Heart right ventricle (tissue), 16 donors: ENCODE data around the gene ABI3BP. TPM values are rescaled to one million over a fixed set of nuclear protein-coding genes. Genes with fewer than 3 reads are reported as not detected.

Experiments used
- ATAC-seq, 8 donors: fragments of 200-7000 bp; cut with Tn5 transposase; one replicate each; pipeline ENCODE4 v1.9.1; 2020; ENCODE audit warnings: mild to moderate bottlenecking in 8 of 8, moderate library complexity in 8 of 8, moderate number of reproducible peaks in 1 of 8
- DNase-seq, 2 donors: peaks; one replicate each; pipeline ENCODE4 v3.0.0-alpha.2; 2020
- H3K27ac ChIP-seq, 10 donors: fragments of 200-600 bp; sonication (generic) in 2 of 10; one replicate each; pipeline versions ENCODE4 v1.5.0 to v1.8.0; 2020 to 2022; ENCODE audit warnings: mild to moderate bottlenecking in 3 of 10
- H3K27me3 ChIP-seq, 7 donors: fragments of 200-600 bp; one replicate each; pipeline ENCODE4 v1.8.0; 2021 to 2022; ENCODE audit warnings: mild to moderate bottlenecking in 2 of 7
- H3K36me3 ChIP-seq, 9 donors: fragments of 200-600 bp; sonication (generic) in 1 of 9; one replicate each; pipeline versions ENCODE4 v1.5.0 to v1.8.0; 2020 to 2022; ENCODE audit warnings: mild to moderate bottlenecking in 2 of 9
- H3K4me1 ChIP-seq, 9 donors: fragments of 200-600 bp; sonication (generic) in 1 of 9; one replicate each; pipeline versions ENCODE4 v1.5.0 to v1.8.0; 2020 to 2022; ENCODE audit warnings: mild to moderate bottlenecking in 4 of 9
- H3K4me3 ChIP-seq, 10 donors: fragments of 200-600 bp; sonication (generic) in 2 of 10; one replicate each; pipeline versions ENCODE4 v1.5.0 to v1.8.0; 2020 to 2022; ENCODE audit warnings: mild to moderate bottlenecking in 7 of 10, moderate library complexity in 2 of 10
- H3K9me3 ChIP-seq, 11 donors: fragments of 200-600 bp in 10 of 11; sonication (generic) in 2 of 11; one replicate each; pipeline versions ENCODE4 v1.5.0 to v1.8.0; 2013 to 2022; ENCODE audit warnings: mild to moderate bottlenecking in 2 of 11, control low read depth in 1 of 11, moderate library complexity in 1 of 11
- WGBS, 2 donors: extraction: QIAGEN DNeasy Blood & Tissue Kit; methylation state at CpG; one replicate each; pipeline ENCODE4 v1.1.7; 2013; ENCODE audit warnings: inconsistent platforms in 1 of 2; 5-methylcytosine and 5-hydroxymethylcytosine counted together
- intact Hi-C, 10 donors: fragments of 100-400 bp; cut with DNase I; formaldehyde crosslinking; loops; one replicate each; pipeline versions ENCODE4 v1.11.1 to v1.14.2; 2022
- polyA plus RNA-seq, 2 donors: library from polyadenylated mRNA; stranded (reverse); fragments of 200-250 nt; gene quantifications; one replicate each; pipeline ENCODE4 v1.2.3, GENCODE V29; 2013
- total RNA-seq, 10 donors: library from RNA; stranded (reverse); fragmentation: NEBNext Ultra II Directional in 3 of 10; extraction: Animal tissue kit (Norgen Biotek cat#: 25700) in 3 of 10; gene quantifications; one replicate each; pipeline versions ENCODE4 v1.2.1 to v1.2.4, GENCODE V29; 2021 to 2023
- TF ChIP-seq, protein P1 (sequence below), 9 donors: fragments of 200-600 bp; sonication (generic) in 2 of 9; IDR thresholded peaks; one replicate each; pipeline versions ENCODE4 v1.5.0 to v1.8.0; 2021 to 2022; ENCODE audit warnings: antibody characterized with exemption in 9 of 9, mild to moderate bottlenecking in 5 of 9, moderate library complexity in 1 of 9
- donor health status: Arrhythmogenic right ventricular cardiomyopathy.
- donor health status: ischemic (EF 13 %, LVEDD 7.1; RV severe dilation, severe dysfunction).
- donor health status: healthy with polysubstance abuse.
- donor health status: DM: no; HTN: yes; CAD: no.
- donor health status: DM: no; HTN: no; CAD: no.
- donor health status: ischemic (EF 25% LVEDD 6.9; RV normal size, moderate dysfunction).
- donor health status: ischemic (EF 25% LVEDD 5.7; RV mildly dilated, moderate dysfunction).
- donor health status: healthy.
- donor health status: DM: yes; HTN: yes; CAD: no.
- donor health status: Ischemic cardiomyopathy.
- donor health status: ischemic (EF 35%, LVEDD 5.7; RV mildly dilated, moderate dysfunction).
- donor health status: nonischemic (EF 11% LVEDD 7.7; RV severe dilation, severe dysfunction).
- donor health status: DM: yes; HTN: yes; CAD: no.
- donor health status: PGD.
- donor health status: ischemic (EF 29% LVEDD 5.4; RV normal size, mild dysfunction).
- donor health status: nonischemic (EF 23%, LVEDD 6.1; RV moderate dilation, normal function).

The ABI3BP gene
- total and polyA plus RNA-seq, 12 donors: 11.7 to 90.2 (median 26.5) TPM

DNA sequence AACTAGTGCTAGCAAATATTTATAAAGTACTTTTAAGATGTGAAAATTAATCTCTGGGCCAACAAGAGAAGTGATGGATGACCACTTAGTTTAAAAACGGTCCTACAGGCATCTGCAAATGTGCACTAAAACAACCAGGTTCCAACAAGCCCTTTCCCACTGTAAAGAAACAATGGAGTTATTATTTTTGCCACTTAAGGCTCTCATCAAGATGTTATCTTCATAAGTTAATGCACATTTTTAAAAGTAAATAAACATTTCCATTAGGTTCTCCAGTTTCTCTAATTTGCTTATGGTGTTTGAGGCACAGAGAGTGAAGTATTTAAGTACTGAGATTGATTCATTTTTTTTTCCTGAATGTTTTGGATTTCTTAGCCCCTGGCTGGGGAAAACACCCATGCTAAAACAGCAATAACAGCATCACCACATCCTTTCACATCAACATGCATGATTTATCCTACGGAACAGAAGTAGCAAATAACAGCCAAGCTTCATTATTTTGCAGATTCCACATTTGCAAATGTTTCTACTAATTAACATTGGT is 20.8 kb downstream of the ABI3BP start:
- H3K4me1 ChIP-seq: no peaks in the 10 kb centered on the region
- DNase-seq: no peak
- ATAC-seq: no peak
- no peaks in the 10 kb centered on the region for H3K36me3 ChIP-seq
- WGBS, 2 donors: 56 to 63% methylated on average over 2 of the region's 2 CpGs
- H3K27ac ChIP-seq: no peak overlapping the region
- H3K27me3 ChIP-seq: no peaks in the 10 kb centered on the region
- TF ChIP-seq, protein P1, sequence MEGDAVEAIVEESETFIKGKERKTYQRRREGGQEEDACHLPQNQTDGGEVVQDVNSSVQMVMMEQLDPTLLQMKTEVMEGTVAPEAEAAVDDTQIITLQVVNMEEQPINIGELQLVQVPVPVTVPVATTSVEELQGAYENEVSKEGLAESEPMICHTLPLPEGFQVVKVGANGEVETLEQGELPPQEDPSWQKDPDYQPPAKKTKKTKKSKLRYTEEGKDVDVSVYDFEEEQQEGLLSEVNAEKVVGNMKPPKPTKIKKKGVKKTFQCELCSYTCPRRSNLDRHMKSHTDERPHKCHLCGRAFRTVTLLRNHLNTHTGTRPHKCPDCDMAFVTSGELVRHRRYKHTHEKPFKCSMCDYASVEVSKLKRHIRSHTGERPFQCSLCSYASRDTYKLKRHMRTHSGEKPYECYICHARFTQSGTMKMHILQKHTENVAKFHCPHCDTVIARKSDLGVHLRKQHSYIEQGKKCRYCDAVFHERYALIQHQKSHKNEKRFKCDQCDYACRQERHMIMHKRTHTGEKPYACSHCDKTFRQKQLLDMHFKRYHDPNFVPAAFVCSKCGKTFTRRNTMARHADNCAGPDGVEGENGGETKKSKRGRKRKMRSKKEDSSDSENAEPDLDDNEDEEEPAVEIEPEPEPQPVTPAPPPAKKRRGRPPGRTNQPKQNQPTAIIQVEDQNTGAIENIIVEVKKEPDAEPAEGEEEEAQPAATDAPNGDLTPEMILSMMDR (IDR thresholded peaks at IDR 0.05): no peak
- no peak overlapping the region for H3K4me3 ChIP-seq
- H3K9me3 ChIP-seq: peaks cover 0 to 4% (median 0%) of the 10 kb centered on the region in 11 donors
- intact Hi-C loops: no loop called here

DNA sequence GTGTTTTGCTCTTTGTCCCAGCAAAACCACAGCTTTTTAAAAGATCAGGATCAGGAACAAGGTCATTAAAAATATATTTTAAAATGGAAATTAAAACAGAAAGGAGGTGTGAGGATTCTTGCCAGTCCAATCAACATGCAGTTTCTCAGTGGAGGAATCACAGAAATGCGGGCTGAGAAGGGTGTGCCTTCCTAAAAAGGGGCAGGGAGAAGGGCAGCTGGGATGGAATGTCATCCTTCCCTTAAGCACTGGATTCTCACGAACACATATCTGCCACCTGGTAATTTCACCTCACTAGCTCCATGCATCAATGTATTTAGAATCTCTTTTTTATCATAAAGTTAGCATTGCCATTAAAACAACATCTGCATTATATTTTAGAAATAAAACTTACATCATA is 21.4 kb downstream of the ABI3BP start:
- no peak overlapping the region for H3K4me3 ChIP-seq
- H3K4me1 ChIP-seq: no peaks in the 10 kb centered on the region
- H3K36me3 ChIP-seq: no peaks in the 10 kb centered on the region
- 37 to 45% methylated on average over 2 of the region's 2 CpGs for WGBS, 2 donors
- no peak overlapping the region for H3K27ac ChIP-seq
- no peaks in the 10 kb centered on the region for H3K27me3 ChIP-seq
- DNase-seq (no peak), ATAC-seq (no peak)
- no peaks in the 10 kb centered on the region for H3K9me3 ChIP-seq
- TF ChIP-seq, protein P1 (IDR thresholded peaks at IDR 0.05): no peak
- intact Hi-C loops: no loop called here

DNA sequence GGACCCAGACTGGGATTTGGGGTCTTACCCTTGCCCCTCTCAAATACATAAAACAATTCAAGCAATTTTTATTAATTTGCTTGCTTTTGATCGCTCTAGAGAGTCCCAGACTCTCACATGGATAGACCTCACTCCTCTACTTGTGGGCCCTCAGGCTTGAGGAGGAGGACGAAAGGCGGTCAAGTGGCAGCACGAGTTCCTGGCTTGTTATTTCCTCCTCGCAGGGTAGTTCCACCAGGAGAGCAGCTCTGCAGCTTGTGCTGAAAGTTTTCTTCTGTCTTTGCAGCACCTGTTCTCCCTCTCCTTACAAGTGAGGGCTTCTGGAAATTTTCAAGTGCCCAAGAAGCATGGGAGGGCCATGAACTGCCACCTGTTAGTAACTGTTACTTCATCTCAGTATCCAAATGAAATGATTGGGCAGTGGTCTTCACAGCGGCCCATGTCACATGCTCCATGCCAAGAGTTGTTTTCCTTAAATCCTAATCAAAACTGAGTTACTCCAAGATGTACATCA is 22.7 kb downstream of the ABI3BP start:
- H3K4me3 ChIP-seq: no peak overlapping the region
- ATAC-seq (no peak), DNase-seq (no peak)
- intact Hi-C loops: no loop called here
- peaks cover 0 to 10% (median 0%) of the 10 kb centered on the region in 9 donors for H3K4me1 ChIP-seq
- WGBS, 2 donors: 86 to 89% methylated on average over 6 of the region's 6 CpGs
- no peaks in the 10 kb centered on the region for H3K27me3 ChIP-seq
- no peak overlapping the region for H3K27ac ChIP-seq
- TF ChIP-seq, protein P1 (IDR thresholded peaks at IDR 0.05): no peak
- H3K36me3 ChIP-seq: no peaks in the 10 kb centered on the region
- no peaks in the 10 kb centered on the region for H3K9me3 ChIP-seq

DNA sequence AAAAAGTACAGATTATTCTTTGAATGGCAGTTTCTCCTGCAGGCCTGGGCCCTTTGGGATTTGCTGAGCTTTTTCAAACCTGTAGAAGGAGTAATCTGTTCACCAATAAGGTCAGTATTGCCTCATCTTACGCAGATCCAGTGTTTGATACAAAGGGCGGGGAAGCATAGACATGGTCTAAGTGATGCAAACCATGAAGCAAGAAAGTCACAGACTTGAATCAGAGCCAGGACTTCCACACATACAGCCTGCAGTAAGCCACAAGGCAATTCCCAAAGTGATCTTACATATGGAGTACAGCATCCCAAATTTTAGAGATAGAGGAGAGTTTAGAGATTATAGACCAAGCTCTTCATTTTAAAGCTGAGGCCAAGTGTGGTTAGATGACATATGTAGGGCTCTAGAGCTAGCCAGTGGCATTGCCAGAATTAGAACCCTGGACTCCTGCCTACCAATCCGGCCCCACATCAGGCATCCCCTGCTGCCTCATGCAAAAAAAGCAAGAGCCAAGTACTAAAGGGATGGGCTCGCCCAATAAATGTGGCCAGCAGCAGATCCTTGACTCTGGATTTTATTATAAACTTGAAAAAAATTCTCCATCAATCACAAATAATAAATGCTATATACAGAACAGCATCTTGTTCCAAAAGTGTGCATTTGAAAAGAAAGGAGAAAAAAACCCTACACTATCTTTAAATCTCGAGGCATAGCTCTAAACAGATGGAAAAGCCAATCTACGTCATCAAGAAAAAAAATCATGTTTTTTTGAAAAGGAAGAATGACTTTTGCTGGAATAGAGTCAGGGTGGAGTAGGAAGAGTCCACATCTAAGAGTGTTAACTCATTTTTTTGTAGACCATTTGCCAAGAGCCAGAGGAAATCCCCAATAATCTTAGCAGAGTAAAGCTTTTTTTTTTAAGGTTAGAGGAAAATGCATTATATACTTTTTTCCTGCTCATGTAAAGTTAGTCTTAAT is 24.0 kb downstream of the ABI3BP start:
- H3K27ac ChIP-seq: peak overlapping the region in 4 of 10 donors; percentile 22 to 41 (median 33)
- ATAC-seq: peak in 7 of 8 donors; percentile 17 to 83 (median 41)

More for the DNA sequence above, 24.0 kb downstream of the ABI3BP start:
- Histone ChIP-seq H3K9me3 (no peaks in the 10 kb centered on the region), H3K4me1 (peaks cover 0 to 11% (median 0%) of the 10 kb centered on the region in 9 donors), H3K27me3 (no peaks in the 10 kb centered on the region), H3K36me3 (no peaks in the 10 kb centered on the region), H3K4me3 (no peak overlapping the region)
- peak in 1 of 2 donors; percentile 19 for DNase-seq
- 66 to 70% methylated on average over 6 of the region's 6 CpGs for WGBS, 2 donors
- TF ChIP-seq, protein P1 (IDR thresholded peaks at IDR 0.05): no peak
- intact Hi-C loops: no loop called here
